IMR-90 (cell line): ENCODE data around the gene TBCK. TPM values are rescaled to one million over a fixed set of nuclear protein-coding genes. Genes with fewer than 3 reads are reported as not detected.

Experiments used
- ATAC-seq: fragments of 200-7000 bp; cut with Tn5 transposase; 2 replicates; pipeline ENCODE4 v1.9.1; 2020; ENCODE audit warnings: low read depth, mild to moderate bottlenecking, moderate library complexity
- BruUV-seq: library from RNA; stranded (reverse); fragments of 400-500 nt; replicated peaks from 2 replicates; lab custom pipeline; 2021; lab: Mats Ljungman, UMichigan
- CTCF ChIA-PET: fragments of 300-600 bp; formaldehyde crosslinking; extraction: SDS; loops from one replicate; lab custom pipeline; 2021; ENCODE audit warnings: antibody characterized with exemption; lab: Yijun Ruan, JAX
- POLR2A ChIA-PET: fragments of 300-600 bp; sonication (Branson Sonifier 250); formaldehyde crosslinking; loops from one replicate; lab custom pipeline; 2022; ENCODE audit warnings: antibody characterized with exemption; ENCODE audit not compliant: unreplicated experiment; lab: Charles Lee
- DNase-seq: peaks from one replicate; pipeline ENCODE4 v3.0.0; 2013
- H2AFZ ChIP-seq: replicated peaks from 2 replicates; pipeline ENCODE3; 2013; ENCODE audit warnings: low read length, mild to moderate bottlenecking; ENCODE audit not compliant: poor library complexity
- H2AK5ac ChIP-seq: 2 replicates; pipeline ENCODE4 v1.6.1; 2013; ENCODE audit warnings: low read depth, low read length, inconsistent platforms
- H2AK9ac ChIP-seq: replicated peaks from 2 replicates; pipeline ENCODE3; 2013; ENCODE audit warnings: mild to moderate bottlenecking, low read depth, low read length, moderate library complexity; ENCODE audit not compliant: poor library complexity
- H2BK120ac ChIP-seq: 2 replicates; pipeline ENCODE4 v1.6.1; 2013; ENCODE audit warnings: low read depth, low read length, inconsistent platforms
- H2BK15ac ChIP-seq: 3 replicates; pipeline ENCODE4 v1.6.1; 2013; ENCODE audit warnings: low read depth, low read length, inconsistent platforms
- H2BK20ac ChIP-seq: 2 replicates; pipeline ENCODE4 v1.6.1; 2013; ENCODE audit warnings: low read depth, mild to moderate bottlenecking, inconsistent platforms, low read length, moderate library complexity
- H2BK5ac ChIP-seq: 2 replicates; pipeline ENCODE4 v1.6.1; 2013; ENCODE audit warnings: mild to moderate bottlenecking, low read depth, low read length, inconsistent platforms; ENCODE audit not compliant: poor library complexity, severe bottlenecking
- H3K14ac ChIP-seq: replicated peaks from 2 replicates; pipeline ENCODE4 v1.6.1; 2013; ENCODE audit warnings: low read depth, low read length, inconsistent platforms
- H3K18ac ChIP-seq: 2 replicates; pipeline ENCODE4 v1.6.1; 2013; ENCODE audit warnings: low read depth, low read length, control low read depth
- H3K23ac ChIP-seq: 2 replicates; pipeline ENCODE4 v1.6.1; 2013; ENCODE audit warnings: low read depth, low read length, inconsistent platforms
- H3K27ac ChIP-seq: 2 replicates; pipeline ENCODE4 v1.5.1; 2013; ENCODE audit warnings: mild to moderate bottlenecking, control low read depth, low read length; ENCODE audit not compliant: insufficient read depth
- H3K27me3 ChIP-seq: 2 replicates; pipeline ENCODE4 v1.6.1; 2013; ENCODE audit warnings: low read length; ENCODE audit not compliant: control insufficient read depth, insufficient read depth
- H3K36me3 ChIP-seq: 2 replicates; pipeline ENCODE4 v1.6.1; 2013; ENCODE audit warnings: low read length, mixed read lengths; ENCODE audit not compliant: control insufficient read depth, insufficient read depth
- H3K4ac ChIP-seq: 2 replicates; pipeline ENCODE4 v1.6.1; 2013; ENCODE audit warnings: low read depth, low read length, inconsistent platforms
- H3K4me1 ChIP-seq: 2 replicates; pipeline ENCODE4 v1.6.1; 2013; ENCODE audit warnings: low read length, mixed read lengths; ENCODE audit not compliant: control insufficient read depth, insufficient read depth
- H3K4me2 ChIP-seq: 2 replicates; pipeline ENCODE4 v1.6.1; 2013; ENCODE audit warnings: low read depth, mild to moderate bottlenecking, control low read depth, low read length, moderate library complexity
- H3K4me3 ChIP-seq: 2 replicates; pipeline ENCODE4 v1.5.1; 2013; ENCODE audit warnings: low read depth, mild to moderate bottlenecking, control low read depth, low read length, moderate library complexity; ENCODE audit not compliant: insufficient read depth
- H3K56ac ChIP-seq: 2 replicates; pipeline ENCODE4 v1.6.1; 2013; ENCODE audit warnings: low read length, inconsistent platforms; ENCODE audit not compliant: insufficient read depth; ENCODE audit errors: extremely low read depth
- H3K79me1 ChIP-seq, 2 experiments: 2 replicates each; pipeline ENCODE4 v1.6.1; 2013; ENCODE audit warnings: low read length in 2 of 2, inconsistent platforms in 1 of 2, low read depth in 1 of 2
- H3K9ac ChIP-seq: 2 replicates; pipeline ENCODE4 v1.6.1; 2013; ENCODE audit warnings: low read depth, low read length, control low read depth
- H3K9me1 ChIP-seq: 2 replicates; pipeline ENCODE4 v1.6.1; 2013; ENCODE audit warnings: low read length, inconsistent platforms; ENCODE audit not compliant: insufficient read depth
- H3K9me3 ChIP-seq: 2 replicates; pipeline ENCODE4 v1.6.1; 2013; ENCODE audit warnings: low read length; ENCODE audit not compliant: control insufficient read depth, insufficient read depth
- H4K20me1 ChIP-seq: 2 replicates; pipeline ENCODE4 v1.6.1; 2013; ENCODE audit warnings: low read length, inconsistent platforms; ENCODE audit not compliant: insufficient read depth
- H4K5ac ChIP-seq: 2 replicates; pipeline ENCODE4 v1.6.1; 2013; ENCODE audit warnings: mild to moderate bottlenecking, low read depth, low read length, control low read depth
- H4K8ac ChIP-seq, 2 experiments: 2 replicates each; pipeline ENCODE4 v1.6.1; 2013; ENCODE audit warnings: low read depth in 2 of 2, low read length in 2 of 2, control low read depth in 1 of 2, inconsistent platforms in 1 of 2
- H4K91ac ChIP-seq: 2 replicates; pipeline ENCODE4 v1.6.1; 2013; ENCODE audit warnings: low read depth, low read length, inconsistent platforms; ENCODE audit not compliant: insufficient read depth
- BHLHE40 ChIP-seq: fragments of 150-350 bp; IDR thresholded peaks from 2 replicates; pipeline ENCODE4 v1.6.1; 2016; ENCODE audit warnings: mild to moderate bottlenecking, low read depth, low read length
- POLR2A ChIP-seq: IDR thresholded peaks from 2 replicates; pipeline ENCODE4 v1.6.1; 2012; ENCODE audit warnings: mild to moderate bottlenecking, low read depth, low read length
- RFX5 ChIP-seq: IDR thresholded peaks from 2 replicates; pipeline ENCODE4 v1.8.0; 2012; ENCODE audit warnings: low read depth, mild to moderate bottlenecking, low read length, moderate library complexity
- dilution Hi-C: fragments of 300-500 bp; cut with HindIII; formaldehyde crosslinking; loops from one replicate; pipeline ENCODE4 v1.14.3; 2018; ENCODE audit warnings: low sequenced_read_pairs; ENCODE audit not compliant: unreplicated experiment
- in situ Hi-C: fragments of 300-500 bp; cut with MboI; formaldehyde crosslinking; loops from 3 replicates; pipeline ENCODE4 v1.14.3; 2019; ENCODE audit warnings: low sequenced_read_pairs, inconsistent platforms, mixed read lengths
- intact Hi-C: fragments of 100-400 bp; cut with micrococcal nuclease; formaldehyde crosslinking; loops from 2 replicates; pipeline ENCODE4 v1.10.0; 2022
- polyA plus RNA-seq, 3 experiments: library from polyadenylated mRNA; depleted of rRNA; stranded (reverse); fragments of >200 nt; gene quantifications; 2 replicates each; pipeline ENCODE4 v1.2.3, GENCODE V29; 2012; ENCODE audit warnings: low replicate concordance in 1 of 3
- total RNA-seq: library from RNA; depleted of rRNA; stranded (reverse); fragments of >200 nt; gene quantifications from 2 replicates; pipeline ENCODE4 v1.2.3, GENCODE V29; 2012
- TF ChIP-seq, protein P1 (sequence below): fragments of 150-350 bp; IDR thresholded peaks from 2 replicates; pipeline ENCODE4 v1.6.1; 2017; ENCODE audit warnings: mild to moderate bottlenecking, antibody characterized with exemption, low read length, low read depth

The TBCK gene
- total and polyA plus RNA-seq, 2 of the 4 experiments (the other 2 are of a cell fraction), result 10.7 to 29.9 TPM

DNA sequence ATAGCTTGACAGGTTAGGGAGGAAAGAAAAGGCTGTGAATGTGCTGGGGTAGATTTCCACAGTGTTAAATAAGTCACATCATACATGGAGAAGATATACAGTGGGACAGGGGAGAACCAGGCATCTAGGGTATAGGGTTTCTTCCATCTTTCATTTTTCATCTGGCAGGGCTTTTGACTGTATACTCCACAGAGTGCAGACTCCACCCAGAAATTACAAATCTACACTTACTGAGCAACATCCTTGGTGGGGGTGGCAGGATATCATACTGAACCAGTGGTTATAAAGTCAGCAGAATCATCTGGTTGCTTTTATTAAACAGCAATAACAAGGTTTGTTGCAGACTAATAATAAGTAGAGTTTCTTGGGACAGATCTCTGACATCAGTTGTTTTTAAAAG lies 266.5 kb downstream of the TBCK start:
- Histone ChIP-seq H3K79me1 (no peaks in the 10 kb centered on the region), H3K4me2 (no peak overlapping the region), H2AK5ac (no peak overlapping the region), H4K5ac (no peak overlapping the region), H3K4me3 (no peak overlapping the region), H2BK15ac (no peak overlapping the region), H3K18ac (no peak overlapping the region), H3K4ac (no peak overlapping the region), H3K9me1 (no peaks in the 10 kb centered on the region), H3K9ac (no peak overlapping the region), H4K20me1 (no peaks in the 10 kb centered on the region), H3K36me3 (no peaks in the 10 kb centered on the region), H3K9me3 (no peaks in the 10 kb centered on the region), H3K4me1 (peaks cover 2% of the 10 kb centered on the region), H4K8ac (no peak overlapping the region), H2BK5ac (no peak overlapping the region), H3K14ac (no peak overlapping the region), H3K56ac (no peak overlapping the region), H2AK9ac (no peak overlapping the region), H3K23ac (no peak overlapping the region), H4K91ac (no peak overlapping the region), H3K27ac (no peak overlapping the region), H2AFZ (no peak overlapping the region), H2BK120ac (no peak overlapping the region), H3K27me3 (no peaks in the 10 kb centered on the region), H2BK20ac (no peak overlapping the region)
- no peak for DNase-seq
- intact Hi-C loops (loop anchor here (2.0 to 10.0 kb wide), 2 partner anchors 13 to 345 kb away; partner anchors contain the start of genes GSTCD and INTS12), in situ Hi-C loops (no loop called here), dilution Hi-C loops (no loop called here)
- TF ChIP-seq, protein P1, sequence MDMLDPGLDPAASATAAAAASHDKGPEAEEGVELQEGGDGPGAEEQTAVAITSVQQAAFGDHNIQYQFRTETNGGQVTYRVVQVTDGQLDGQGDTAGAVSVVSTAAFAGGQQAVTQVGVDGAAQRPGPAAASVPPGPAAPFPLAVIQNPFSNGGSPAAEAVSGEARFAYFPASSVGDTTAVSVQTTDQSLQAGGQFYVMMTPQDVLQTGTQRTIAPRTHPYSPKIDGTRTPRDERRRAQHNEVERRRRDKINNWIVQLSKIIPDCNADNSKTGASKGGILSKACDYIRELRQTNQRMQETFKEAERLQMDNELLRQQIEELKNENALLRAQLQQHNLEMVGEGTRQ, result no peak
- TF ChIP-seq BHLHE40 (no peak), POLR2A (no peak), RFX5 (no peak)
- POLR2A ChIA-PET, result no interaction called here
- CTCF ChIA-PET, result no interaction called here
- no TSS peak for BruUV-seq
- no peak for ATAC-seq
